ENCODE results near the gene TELO2.

DNA sequence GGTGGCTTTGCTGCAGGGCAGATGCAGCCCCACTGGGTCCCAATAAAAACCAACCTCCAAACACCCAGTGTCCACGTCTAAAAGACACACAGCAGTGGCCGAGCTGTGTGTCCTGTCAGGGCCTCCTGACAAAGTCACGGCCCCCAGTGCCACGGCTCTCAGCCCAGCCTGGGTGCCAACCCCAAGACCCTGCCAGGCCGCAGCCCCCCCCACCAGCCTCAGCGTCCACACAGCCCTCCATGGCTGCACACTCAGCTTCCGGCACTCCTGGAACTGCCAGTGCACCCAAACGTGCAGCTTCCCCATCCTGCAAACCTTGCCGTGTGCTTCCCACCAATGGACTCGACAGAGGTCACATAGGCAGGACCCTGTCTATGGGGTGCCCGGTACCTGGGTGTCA is 45.2 kb upstream of the TELO2 start:
- no peak for TF ChIP-seq POLR2A (IDR thresholded peaks at IDR 0.05)
- TF ChIP-seq, protein P1, sequence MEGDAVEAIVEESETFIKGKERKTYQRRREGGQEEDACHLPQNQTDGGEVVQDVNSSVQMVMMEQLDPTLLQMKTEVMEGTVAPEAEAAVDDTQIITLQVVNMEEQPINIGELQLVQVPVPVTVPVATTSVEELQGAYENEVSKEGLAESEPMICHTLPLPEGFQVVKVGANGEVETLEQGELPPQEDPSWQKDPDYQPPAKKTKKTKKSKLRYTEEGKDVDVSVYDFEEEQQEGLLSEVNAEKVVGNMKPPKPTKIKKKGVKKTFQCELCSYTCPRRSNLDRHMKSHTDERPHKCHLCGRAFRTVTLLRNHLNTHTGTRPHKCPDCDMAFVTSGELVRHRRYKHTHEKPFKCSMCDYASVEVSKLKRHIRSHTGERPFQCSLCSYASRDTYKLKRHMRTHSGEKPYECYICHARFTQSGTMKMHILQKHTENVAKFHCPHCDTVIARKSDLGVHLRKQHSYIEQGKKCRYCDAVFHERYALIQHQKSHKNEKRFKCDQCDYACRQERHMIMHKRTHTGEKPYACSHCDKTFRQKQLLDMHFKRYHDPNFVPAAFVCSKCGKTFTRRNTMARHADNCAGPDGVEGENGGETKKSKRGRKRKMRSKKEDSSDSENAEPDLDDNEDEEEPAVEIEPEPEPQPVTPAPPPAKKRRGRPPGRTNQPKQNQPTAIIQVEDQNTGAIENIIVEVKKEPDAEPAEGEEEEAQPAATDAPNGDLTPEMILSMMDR (IDR thresholded peaks at IDR 0.05), result no peak

Measured in uterus (tissue), 2 donors.